HG03045 (cell line): ENCODE results near the gene CAMK2G.
"Not testable (repeated sequence)": the region's sequence is repeated elsewhere in the genome, so short reads cannot be mapped to it uniquely, and the experiment has no call there.

Source experiments
- ATAC-seq: cut with Tn5 transposase; IDR thresholded peaks from one replicate; pipeline ENCODE4 v1.9.1; 2021; ENCODE audit warnings: mild to moderate bottlenecking, moderate library complexity; ENCODE audit not compliant: unreplicated experiment

The CAMK2G gene

DNA sequence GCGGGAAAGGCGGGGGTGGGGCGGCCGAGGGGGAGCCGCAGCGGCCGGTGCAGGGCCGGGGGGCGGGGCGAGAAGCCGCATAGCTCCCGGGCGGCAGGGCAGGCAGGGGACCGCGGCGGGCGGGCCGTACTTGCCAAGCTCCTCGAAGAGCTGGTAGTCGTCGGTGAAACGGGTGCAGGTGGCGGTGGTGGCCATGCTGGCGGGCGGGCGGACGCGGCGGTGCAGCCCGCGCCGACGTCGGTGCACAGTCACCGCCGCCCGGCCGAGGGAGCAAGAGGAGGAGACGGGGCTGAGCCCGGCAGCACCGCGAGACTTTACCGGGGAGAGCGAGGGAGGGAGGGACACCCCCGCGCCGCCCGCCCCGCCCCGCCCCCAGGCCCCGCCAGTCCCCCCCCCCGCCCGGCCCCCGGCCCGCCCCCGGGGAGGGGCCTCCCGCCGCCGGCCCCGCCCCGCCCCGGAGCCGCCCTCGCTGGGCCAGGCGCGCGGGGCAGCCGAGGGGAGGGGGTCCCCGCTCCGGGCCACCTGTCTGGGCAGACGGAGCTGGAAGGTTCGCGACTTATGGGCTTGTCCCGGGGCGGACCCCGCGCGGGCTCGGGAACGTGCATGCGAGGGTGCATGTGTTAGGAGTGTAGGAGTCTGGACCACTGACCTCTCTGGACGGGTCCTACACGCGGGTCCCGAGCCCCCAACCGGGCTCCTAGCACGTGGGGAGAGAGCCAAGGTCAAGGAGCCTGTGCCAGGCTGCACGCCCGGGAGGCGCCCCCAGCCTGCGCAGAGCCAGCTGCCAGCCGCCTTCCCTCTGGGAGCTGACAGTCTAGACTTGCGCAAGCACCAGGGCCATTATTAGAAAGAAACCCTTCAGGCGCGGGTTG is at the start of gene CAMK2G:
TSS of gene CAMK2G (minus strand) at position 289 of the 872 bp plus-strand sequence. CDS start at position 195, 94 bp downstream.
- peak; percentile 84 for ATAC-seq

DNA sequence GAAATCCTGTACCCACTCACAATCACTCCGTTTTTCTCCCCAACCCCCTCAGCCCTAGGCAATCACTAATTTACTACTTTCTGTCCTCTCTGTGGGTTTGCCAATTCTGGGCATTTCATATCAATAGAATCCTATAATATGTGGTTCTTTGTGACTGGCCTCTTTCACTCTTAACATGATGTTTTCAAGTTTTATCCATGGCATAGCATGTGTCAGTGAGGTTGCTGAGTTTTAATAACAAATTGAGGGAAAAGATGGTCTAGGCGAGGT is 48.4 kb upstream of the CAMK2G start:
- no peak for ATAC-seq

DNA sequence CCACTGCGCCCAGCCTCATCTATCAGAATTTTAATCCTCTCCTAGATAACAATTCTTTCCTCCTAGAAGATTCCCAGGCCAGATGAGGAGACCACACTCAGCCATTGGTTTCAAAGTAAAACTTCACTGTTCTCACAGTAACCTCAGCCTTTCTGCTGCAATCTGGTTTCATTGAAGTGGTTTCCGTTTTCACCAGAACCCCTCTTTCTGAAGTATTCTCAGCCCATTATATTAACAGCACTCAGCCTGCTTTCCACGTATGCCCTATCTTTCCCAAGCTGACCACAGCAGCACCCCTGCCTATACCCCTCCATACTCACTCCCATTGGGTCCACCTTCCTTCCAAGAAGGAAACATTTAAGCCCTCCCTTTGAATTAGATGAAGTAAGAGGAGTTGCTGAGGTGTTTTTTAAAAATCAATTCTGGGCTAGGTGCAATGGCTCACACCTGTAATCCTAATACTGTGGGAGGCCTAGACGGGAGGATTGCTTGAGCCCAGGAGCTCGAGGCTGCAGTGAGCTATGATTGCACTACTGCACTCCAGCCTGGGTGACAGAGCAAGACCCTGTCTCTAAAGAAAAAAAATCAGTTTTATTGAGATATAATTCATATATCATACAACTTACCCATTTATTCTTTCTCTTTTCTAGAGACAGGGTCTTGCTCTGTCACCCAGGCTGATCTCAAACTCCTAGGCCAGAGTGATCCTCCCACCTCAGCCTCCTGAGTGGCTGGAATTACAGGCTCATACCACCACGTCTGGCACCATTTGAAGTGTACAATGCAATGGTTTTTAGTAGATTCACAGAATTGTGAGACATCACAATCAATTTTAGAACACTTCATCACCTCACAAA is 47.9 kb upstream of the CAMK2G start:
- ATAC-seq = no peak

DNA sequence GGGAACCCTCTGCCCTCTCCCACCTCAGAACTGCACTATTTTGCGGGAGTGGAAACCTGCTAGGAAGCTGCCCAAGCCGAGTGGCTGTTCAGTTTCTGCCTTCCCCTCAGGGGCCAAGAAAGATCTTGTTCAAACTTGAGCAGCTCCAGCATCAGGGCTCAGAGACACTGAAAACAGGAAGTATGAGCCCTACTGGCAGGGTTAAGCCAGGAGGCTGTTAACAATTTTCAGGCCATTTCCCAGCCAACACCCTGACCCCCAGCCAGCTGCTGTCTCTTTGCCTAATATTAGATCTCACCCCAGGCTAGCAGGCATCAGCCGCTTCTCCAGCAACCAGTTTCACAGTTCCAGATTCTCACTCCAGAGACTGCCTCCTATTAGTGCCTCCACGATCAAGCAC is 45.7 kb upstream of the CAMK2G start:
- ATAC-seq = no peak

DNA sequence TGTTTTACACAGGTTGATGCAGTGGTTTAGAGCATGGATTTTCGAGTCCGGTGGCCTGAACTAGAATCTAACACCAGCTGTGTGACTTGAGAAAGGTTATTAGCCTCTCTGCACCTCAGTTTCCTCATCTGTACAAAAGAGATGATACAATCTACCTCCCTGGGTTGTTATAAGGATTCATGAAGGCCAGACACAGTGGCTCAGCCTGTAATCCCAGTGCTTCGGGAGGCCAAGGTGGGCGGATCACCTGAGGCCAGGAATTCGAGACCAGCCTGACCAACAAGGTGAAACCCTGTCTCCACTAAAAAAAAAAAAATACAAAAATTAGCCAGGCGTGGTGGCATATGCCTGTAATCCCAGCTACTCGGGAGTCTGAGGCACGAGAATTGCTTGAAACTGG is 45.1 kb upstream of the CAMK2G start:
- not testable (repeated sequence) for ATAC-seq

DNA sequence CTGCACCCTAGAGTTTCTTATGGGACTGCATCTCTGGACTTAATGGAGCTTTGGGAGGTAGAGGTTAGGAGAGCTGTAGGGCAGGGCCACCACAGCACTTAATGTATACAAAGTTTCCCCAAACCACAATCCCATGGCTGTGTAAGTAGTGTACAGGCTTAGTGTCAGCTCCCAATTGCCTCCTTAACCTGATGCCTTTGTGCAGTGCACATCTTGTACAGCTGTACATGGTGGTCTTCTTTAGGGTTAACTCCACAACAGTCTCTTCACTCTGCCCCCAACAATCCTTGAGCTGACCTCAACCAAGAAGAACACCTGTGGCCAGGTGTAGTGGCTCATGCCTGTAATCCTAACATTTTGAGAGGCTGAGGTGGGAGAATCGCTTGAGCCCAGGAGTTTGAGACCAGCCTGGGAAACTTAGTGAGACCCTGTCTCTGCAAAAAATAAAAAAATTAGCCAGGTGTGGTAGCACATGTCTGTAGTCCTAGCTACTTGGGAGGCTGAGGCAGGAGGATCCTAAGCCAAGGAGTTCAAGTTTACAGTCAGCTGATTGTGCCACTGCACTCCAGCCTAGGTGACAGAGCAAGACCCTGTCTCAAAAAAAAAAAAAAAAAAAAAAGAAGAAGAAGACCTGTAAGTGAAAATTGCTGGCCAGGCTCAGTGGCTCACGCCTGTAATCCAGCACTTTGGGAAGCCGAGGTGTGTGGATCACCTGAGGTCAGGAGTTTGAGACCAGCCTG is 43.4 kb upstream of the CAMK2G start:
- no peak for ATAC-seq

DNA sequence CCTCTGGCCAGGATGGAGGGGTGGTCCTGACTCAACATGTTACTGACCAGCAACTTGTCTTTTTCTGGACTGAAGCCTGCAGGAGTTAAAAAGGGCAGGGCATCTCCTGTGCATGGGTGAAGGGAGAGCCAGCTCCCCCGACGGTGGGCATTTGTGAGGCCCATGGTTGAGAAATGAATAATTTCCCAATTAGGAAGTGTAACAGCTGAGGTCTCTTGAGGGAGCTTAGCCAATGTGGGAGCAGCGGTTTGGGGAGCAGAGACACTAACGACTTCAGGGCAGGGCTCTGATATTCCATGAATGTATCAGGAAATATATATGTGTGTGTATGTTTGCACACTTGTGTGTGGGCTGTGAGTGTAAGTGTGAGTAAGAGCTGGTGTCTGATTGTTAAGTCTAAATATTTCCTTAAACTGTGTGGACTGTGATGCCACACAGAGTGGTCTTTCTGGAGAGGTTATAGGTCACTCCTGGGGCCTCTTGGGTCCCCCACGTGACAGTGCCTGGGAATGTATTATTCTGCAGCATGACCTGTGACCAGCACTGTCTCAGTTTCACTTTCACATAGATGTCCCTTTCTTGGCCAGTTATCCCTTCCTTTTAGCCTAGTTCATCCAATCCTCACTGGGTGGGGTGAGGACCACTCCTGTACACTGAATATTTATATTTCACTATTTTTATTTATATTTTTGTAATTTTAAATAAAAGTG is 42.6 kb upstream of the CAMK2G start:
- ATAC-seq = no peak

DNA sequence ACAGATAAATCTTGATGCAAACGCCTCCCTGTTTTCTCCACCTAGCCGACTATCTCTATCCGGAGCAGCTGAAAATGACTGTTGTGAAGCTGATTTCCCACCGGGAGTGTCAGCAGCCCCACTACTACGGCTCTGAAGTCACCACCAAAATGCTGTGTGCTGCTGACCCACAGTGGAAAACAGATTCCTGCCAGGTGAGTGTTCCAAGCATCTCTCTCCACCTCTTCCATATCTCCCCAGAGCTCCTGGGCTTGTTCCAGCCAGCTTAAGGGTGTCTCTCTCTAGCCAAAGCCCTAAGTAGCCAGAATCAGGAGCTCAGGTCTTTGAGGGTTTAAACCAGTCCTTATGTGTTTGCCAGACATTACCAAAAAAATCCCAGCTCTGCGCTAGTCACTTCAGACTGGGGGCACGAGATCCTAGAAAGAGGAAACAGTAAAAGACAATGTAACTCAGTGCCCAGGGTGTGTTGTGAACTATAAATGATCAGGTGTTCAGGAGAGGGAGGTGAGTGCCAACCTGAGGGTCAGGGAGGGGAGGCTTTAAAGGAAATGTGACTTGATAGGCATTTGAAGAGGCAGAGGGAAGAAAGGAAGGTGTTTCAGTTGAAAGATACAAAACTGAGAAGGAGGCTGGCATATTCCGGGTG is 41.0 kb upstream of the CAMK2G start:
- no peak for ATAC-seq

DNA sequence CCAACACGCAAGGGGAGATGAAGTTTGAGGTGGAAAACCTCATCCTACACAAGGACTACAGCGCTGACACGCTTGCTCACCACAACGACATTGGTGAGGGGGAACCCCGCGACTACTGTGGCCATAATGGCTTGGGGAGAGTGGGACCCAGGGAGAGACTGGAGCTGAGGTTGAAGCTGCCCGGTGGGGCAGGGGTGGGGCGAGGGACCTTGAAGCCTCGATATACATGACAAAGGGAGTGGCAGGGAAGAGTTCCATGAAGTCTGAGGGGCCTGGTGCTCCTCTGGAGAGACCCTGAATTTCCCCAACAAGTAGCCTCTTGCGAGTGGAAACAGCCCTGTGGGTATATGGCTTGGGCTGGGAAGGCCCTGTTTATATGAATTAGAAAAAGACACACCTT is 39.7 kb upstream of the CAMK2G start:
- ATAC-seq = no peak

DNA sequence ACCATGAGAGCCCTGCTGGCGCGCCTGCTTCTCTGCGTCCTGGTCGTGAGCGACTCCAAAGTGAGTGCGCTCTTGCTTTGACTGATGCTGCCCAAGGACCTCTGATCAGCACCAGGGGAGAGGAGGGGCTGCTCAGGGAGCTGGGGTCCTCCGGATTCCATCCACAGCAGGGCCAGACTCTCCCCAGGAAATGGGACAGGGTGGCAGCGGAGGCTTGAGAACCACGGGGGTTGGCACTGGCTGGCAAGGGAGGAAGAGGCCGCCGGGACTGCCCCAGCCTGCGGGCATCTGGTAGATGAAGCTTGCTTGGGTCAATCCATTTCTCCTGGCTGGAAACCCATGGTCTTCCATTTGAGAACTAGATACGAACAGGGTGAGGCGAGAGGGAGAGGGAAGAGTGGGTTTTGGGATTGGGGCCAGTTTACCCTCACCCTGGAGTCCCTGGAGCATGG is 37.2 kb upstream of the CAMK2G start:
- ATAC-seq = no peak

DNA sequence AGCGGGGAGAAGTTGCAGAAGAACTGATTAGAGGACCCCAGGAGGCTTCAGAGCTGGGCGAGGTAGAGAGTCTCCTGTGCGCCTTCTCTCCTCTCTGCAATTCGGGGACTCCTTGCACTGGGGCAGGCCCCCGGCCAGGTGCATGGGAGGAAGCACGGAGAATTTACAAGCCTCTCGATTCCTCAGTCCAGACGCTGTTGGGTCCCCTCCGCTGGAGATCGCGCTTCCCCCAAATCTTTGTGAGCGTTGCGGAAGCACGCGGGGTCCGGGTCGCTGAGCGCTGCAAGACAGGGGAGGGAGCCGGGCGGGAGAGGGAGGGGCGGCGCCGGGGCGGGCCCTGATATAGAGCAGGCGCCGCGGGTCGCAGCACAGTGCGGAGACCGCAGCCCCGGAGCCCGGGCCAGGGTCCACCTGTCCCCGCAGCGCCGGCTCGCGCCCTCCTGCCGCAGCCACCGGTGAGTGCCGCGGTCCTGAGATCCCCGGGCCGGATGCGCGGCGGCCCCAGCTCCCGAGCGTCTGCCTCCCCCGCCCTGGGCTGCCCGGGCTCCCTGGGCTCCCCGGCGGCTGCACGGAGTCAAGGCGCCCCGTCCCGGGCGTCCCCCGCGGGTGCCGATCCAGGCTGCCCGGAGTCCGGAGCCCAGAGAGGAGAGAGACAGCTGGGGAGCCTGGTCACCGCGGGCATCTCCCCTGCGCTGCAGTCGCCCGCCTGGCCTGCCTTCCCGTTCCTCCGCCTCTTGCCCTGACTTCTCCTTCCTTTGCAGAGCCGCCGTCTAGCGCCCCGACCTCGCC is 36.6 kb upstream of the CAMK2G start, which contains the start of gene PLAU:
TSS of gene PLAU (plus strand) at position 369 of the 789 bp plus-strand sequence. CDS start 424 bp downstream, outside the sequence.
- ATAC-seq = no peak

DNA sequence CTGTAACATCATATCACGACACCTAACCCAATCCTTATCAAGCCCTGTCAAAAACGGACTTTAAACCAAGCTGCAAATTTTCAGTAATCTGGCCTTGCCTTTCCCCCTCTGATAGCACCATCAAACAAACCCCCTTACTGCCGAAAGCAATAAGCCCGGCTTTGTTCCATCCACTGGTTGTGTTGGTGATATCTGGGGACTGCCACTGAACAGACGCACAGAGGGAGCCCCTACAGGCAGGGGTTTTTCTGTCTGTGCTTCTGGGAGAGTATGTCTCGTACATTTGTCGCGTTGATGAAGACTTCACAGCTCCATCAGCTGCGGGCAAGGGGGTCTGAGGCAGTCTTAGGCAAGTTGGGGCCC is 36.0 kb upstream of the CAMK2G start:
- ATAC-seq = no peak

DNA sequence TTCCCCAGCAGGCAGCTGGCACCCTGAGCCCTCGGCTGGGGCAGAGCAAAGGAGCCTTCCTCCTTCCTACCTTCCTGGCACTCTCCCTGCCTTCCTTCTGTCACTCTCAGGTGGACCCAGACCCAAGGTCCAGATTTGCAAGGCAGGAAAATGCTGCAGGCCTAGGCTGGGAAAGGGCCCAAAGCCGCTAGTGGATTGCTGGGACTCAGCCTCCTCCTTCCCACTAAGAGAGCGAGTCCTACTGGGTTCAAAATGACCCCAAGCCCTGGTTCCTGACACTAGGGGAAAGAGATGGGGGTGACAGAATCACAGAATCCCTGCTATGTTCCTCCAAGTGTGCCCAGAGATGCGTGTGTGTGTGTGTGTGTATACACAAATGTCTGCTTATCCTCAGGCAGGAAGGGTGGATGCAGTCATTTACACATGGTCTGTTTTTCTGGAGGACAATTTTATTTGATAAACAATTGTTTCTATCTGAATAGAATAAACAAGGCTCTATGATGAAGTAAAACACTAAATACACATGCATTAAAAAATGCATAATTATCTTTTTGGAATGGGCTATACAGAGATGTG is 35.3 kb upstream of the CAMK2G start:
- ATAC-seq = no peak

DNA sequence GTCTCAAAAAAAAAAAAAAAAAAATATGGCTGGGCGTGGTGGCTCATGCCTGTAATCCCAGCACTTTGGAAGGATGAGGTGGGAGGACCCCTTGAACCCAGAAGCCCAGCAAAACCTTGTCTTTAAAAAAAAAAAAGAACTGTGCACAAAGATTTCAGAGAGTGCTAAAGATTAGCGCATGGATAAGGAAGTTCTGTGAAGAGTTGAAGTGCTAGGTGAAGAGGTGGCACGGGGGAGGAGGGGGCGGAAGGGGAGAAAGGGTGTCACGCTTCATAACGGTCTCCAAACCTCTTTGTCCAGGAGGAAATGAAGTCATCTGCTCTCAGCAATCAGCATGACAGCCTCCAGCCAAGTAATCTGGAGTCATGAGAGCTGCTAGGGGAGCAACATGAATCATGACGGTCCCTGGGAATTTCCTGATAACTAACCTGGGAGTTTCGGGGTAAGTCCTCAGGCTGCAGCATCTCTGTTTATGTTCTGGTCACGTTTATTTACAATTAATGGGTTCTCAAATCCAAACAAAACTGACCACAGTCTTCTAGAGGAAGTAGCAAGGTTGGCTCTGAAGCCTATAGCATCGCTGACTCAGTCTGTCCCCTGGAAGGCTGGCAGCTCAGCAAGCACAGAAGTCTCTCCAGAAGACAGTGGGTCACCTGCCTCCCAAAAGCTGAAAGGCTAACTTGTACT is 34.6 kb upstream of the CAMK2G start:
- peak; percentile 50 for ATAC-seq

DNA sequence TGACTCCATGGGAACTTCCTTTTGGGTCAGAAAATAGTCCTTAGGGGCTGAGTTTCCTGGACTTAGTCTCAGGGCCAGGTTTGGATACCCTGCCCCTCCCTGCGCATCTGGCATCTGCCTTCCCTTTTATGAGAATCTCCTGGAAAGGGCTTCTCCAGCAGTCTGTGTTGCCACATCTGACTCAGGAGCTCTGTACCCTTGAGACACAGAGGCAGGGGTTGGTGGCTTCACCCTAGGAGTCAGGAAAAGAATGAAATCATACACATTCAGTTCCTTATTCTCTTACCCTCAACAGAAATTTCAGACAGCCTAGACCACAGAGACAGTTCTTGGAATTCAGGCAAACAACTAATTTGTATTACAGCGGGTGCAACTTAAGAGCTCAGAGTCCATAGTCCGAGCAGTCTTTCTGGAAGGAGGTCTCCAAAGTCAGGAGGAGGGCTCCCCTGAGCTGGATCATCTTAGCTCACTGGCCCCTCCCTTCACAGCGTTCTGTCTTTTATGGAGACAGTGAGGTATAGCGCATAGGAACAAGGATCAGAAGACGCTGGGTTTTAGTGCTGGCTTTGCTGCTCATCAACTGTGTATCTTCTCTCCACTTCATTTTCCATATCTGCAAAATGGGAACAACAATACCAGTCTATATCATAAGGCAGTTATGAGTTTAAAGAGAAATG is 33.6 kb upstream of the CAMK2G start:
- no peak for ATAC-seq

DNA sequence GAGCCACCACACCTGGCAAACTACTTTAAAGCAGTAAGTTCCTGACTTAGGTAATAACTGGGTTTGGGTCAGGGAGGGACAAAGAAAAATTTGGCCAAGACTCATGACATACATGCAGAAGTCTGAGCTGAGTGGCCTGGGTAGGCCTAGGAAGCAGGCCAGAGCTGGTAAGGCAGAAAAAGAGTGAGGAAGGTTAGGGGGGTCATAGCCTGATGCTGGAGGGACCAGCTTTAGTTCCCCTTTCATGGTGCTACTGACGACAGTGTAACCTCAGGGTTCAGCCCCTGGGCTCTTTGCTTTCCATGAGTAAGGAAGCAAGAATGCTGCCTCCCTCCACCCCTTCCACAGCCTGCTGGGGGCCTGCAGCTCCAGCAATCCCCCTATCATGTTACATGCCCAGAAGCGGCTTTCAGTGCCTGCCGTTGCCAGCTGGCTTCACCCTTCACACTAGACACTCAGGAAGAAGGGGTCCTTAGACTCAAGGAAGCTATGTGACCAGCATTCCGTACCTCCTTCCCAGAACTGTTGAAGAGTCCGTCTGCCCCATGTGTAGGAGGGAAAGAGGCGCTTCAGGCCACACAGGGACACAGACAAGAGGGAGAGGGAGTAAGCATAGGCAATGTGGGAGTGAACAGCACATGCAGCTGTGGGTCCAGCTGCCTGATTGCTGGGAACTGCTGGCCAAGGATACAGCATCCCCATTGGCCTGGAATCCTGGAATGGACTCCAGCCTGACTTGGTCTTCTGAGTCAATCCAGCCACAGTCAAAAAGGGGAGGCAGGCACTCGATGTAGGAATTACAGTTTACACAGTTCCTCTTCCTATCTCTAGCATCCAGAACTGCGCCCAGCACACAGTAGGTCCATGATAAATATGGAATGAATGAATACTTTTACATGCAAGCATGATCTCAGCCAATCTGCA is 32.4 kb upstream of the CAMK2G start:
- no peak for ATAC-seq
